Fibroblast of the conjunctiva (primary cell): ENCODE data around the gene GATAD2B.
A peak's percentile ranks its signal among the peaks of the same experiment; 100 is the strongest.

ENCODE experiments used
- DNase-seq: peaks from one replicate; pipeline ENCODE4 v3.0.0-alpha.2; 2010; ENCODE audit warnings: low read depth

Gene GATAD2B

GRCh38 chr1:153922972-153923925 lies at the start of gene GATAD2B:
TSS of gene GATAD2B (minus strand) at chr1:153922972. CDS start at chr1:153828347, 94,625 bp downstream.
- peak; percentile 100 for DNase-seq

DNA sequence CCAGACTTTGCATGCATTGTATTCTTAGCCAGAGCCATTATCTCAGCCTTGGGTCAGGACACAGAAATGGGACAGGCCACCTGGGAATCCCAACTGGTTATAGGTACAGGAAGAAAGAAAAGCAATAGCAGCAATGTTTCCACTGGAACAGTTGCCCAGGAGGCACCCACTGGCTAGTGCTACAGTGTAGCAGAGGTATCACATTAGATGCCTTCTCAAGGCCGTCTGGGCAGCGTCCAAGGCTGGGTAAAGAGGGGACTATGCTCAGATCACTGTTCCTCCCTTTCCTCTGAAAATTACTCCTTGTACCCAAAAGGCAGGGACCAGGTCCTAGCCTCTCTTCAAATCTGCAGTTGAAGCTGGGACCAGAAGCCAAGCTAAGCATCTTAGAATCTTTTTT lies 47.6 kb upstream of the GATAD2B start:
- DNase-seq, result no peak

GRCh38 chr1:153968972-153969371 lies 46.2 kb upstream of the GATAD2B start:
- no peak for DNase-seq

DNA sequence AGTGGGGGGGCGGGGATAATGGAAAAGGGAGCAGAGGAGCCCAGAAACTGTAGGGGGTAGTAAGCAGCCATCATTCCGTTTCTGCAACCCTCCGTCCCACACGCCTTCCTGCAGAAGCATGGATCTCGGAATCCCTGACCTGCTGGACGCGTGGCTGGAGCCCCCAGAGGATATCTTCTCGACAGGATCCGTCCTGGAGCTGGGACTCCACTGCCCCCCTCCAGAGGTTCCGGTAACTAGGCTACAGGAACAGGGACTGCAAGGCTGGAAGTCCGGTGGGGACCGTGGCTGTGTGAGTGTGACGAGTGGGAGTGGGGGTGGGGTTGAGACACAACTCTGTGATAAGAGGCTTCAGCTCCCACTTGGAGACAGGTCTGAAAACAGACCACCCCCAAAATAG lies 45.6 kb upstream of the GATAD2B start:
- no peak for DNase-seq

GRCh38 chr1:153968000-153968363 lies 45.2 kb upstream of the GATAD2B start:
- DNase-seq, result no peak

DNA sequence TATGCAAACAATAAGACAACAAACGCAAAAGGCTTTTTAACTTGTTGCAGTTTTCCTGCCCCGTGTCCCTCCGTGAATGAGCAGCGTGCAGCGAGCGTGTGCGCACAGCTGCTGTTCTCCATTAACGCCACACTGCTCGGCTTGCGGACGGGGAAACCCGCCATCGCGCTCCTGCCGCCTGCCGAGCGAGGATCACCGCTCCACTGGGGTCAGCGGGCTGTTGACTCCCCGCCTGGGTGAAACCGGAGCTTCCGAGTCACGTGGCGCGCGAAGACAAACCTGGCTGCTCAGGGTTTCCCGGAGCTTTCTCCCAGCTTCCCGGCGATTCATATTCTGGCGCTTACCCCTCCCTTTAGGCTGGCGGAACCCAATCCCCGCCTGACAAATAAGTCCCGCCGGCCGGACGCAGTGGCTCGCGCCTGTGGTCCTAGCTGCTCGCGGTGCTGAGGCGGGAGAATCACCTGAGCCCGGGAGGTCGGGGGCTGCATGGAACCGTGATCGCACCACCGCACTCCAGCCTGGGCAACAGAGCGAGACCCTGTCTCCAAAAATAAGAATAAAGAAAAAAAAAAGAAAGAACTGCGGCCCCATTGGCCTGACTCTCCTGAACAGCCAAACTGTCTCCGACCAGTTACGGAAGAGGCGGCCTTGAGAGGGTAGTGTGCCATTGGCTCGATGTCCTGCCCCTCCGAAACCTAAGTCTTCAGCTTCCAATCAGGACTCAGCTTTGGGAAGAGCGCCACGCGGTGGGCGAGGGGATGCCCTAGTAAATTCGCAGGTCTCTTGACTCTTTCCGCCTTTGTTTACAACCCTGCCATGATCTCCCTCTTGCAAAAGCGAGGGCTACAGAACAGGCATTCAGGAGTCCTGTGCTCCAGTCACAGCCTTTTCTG lies 44.6 kb upstream of the GATAD2B start, which contains the start of gene CREB3L4:
CREB3L4 (plus strand) TSS at position 796 of the 893 bp plus-strand sequence. CDS start 624 bp downstream, outside the sequence.
- DNase-seq, result peak; percentile 98

GRCh38 chr1:153963850-153964331 lies 41.1 kb upstream of the GATAD2B start:
- DNase-seq, result no peak

- DNase-seq, result peak; percentile 94
Measured at GRCh38 chr1:153963030-153963849, 40.5 kb upstream of the GATAD2B start, which contains the start of gene SLC39A1. TSS of gene SLC39A1 (minus strand) at chr1:153963537. CDS start at chr1:153962715, 822 bp downstream.

DNA sequence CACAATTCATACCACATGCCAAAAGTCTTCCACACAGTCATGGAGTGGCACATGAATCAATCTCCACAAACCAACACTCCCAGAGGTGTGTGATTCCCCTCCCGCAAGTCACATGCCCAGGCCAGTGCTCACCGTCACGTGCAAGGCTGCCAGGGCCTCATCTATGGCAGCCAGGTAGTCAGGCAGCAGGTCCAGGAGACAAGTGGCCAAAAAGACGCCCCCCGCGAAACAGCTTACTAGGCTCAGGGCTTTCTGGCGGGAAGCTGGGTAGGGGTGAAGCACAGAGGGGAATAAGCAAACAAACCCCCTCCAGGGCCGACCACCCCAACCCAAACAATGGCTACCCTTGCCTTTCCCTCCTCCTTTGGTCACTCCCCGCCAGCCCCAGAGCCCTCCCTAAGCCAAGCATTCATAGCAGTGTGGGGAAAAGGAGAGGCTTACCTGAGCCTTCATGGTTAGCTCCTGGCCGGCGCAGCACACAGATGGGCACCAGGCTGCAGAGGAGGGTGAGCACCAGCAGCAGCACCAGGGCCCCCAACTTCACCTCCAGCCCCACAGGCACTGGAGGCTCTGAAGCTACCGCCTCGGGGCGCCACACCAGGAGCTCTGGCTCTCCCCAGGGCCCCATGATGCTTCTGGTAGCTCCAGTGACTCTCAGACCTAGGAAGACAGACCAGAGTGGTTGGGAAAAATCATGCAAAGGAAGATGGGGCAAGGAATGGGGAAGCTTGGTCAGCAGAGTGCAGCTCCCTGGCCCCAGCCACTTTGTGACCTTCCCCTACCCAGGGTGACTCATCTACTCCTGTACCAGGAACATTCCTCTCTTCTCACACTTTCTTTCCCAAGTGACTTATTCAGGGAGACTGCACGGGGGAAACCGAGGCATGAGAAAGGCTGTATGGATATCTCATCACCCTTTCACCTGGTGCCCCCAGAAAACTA lies 39.6 kb upstream of the GATAD2B start:
- no peak for DNase-seq

DNA sequence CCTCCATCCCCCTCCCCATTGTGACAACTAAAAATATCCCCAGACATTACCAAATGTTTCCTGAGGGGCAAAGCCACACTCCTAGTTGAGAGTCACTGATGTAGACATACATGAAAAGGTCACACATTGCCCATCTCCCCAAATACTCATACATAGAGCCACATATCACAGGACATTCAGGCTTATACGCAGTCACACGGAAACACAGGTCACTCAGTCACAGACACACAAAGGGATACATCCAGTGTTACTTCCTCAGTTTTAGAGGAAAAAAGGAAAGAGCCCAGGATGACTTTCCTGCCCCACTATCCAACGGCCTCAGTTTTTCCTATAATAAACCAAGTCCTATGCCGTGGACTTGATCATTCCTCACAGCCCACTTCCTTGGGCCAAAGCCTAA lies 38.6 kb upstream of the GATAD2B start:
- DNase-seq, result no peak

GRCh38 chr1:153960206-153960605 lies 37.4 kb upstream of the GATAD2B start:
- no peak for DNase-seq

DNA sequence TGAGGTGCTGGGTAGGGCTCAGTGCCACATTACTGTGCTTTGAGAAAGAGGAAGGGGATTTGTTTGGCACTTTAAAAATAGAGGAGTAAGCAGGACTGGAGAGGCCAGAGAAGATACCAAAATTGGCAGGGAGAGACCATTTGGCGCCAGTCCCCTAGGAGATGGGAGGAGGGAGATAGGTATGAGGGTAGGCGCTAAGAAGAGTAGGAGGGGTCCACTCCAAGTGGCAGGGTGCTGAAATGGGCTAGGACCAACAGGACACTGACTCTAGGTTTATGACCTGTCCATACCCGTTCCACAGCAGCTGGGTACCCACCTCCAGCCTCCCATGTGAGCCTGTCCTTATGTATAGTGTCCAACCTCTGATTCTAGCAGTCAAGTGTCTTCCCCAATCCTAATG lies 36.7 kb upstream of the GATAD2B start:
- no peak for DNase-seq

GRCh38 chr1:153958961-153959260 lies 36.1 kb upstream of the GATAD2B start:
- DNase-seq, result no peak

DNA sequence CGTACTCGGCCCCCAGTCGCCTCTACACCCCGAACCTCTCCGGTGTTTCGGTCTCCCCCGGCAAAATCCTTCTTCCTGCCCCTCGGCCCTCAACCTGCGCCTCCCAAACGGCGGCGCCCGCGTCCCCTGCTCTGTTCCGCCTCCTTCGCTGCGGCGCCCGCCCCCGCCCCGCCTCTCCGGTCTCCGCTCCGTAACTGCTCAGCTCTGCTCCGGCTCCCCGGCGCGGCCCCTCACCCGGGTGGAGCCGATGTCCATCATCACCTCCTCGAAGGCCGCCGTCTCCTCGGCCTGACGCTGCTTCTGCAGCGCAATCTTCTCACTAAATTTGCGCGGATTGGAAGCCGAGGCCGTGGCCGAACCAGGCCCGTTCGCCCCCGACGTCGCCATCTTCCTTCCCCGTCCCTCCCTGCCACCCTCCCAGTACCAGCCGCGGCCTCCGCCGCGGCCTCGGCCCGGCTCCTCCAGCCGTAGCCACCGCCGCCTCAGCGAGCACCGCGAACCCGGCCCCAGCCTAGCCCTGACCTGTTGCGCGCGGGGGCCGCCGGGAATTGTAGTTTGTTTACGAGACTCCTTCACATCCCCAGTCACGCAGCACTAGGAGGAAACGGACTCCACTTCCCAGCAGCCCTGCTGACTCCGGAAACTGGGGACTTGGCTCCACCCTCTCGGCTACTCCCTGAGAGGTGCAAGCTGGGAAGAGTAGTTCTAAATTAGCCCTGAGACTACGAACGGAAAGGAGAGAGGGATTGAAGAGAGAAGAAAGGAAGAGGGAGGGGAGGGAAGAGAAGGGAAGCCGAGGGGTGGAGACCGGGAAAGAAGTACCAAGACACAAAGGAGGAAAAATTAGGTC lies 35.6 kb upstream of the GATAD2B start, which contains the start of gene CRTC2:
CRTC2 (minus strand) TSS at position 502 of the 850 bp plus-strand sequence; CDS start at position 387, 115 bp downstream.
- DNase-seq, result peak; percentile 97

GRCh38 chr1:153957744-153958110 lies 35.0 kb upstream of the GATAD2B start:
- no peak for DNase-seq

DNA sequence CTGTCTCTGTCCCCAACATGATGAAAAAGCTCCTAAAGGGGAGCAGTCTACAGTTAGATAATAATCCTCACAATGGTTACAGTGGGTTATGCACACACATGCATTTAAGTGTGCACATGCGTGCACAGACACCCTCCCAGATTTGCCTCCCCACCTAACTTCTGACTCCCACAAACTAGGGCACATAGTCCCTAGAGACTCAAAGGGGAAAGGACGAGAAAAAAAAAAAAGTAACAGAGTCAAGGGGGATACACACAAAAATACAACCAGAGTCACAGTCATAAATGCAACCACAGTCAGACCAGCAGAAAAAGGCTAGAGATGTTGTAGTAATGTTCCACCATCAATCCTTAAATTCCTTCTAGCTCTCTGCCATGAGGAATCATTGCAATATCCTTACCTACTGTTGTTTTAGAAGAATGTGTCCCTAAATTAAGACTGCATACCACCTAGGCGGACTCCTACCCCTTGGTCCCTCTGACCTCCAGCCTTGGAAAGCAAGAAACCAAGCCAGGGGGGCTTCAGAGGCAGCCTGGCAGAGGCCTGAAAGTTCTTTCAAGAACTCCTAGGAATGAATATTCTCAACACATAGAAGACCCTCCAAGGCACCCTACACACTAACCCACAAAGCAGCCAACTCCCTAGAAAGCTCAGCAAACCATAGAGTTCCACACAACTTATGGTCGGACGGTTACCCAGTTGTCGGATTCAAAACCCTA lies 34.4 kb upstream of the GATAD2B start:
- DNase-seq, result no peak

- no peak for DNase-seq
Measured at GRCh38 chr1:153954826-153955225, 32.1 kb upstream of the GATAD2B start.

- no peak for DNase-seq
Measured at GRCh38 chr1:153953859-153954365, 31.1 kb upstream of the GATAD2B start.

DNA sequence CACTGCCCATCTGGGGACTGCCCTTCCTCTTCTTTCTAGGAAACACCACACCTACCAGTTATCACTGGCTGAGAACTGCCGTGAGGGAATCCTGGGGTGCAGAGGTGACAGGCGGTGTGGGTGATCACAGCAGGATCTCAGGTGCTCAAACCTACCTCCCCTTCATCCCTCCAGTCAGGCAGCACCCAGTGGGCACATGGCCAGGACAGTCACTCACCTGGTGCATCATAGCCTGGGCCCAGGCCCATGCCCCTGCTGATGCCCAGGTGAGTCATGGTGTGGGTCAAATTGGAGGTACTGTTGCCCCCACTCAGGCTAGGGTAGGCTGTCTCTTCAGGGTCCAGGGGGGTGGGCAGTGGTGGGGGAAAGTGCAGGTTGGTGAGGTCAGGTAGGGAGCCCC lies 29.0 kb upstream of the GATAD2B start:
- no peak for DNase-seq
